H1 (cell line): Measurements from ENCODE around the gene VPS13C. TPM values are rescaled to one million over a fixed set of nuclear protein-coding genes. Genes with fewer than 3 reads are reported as not detected.

Experiments
- CTCF ChIA-PET: fragments of 300-600 bp; sonication (Branson Sonifier 250); formaldehyde crosslinking; loops from one replicate; lab custom pipeline; 2021; ENCODE audit not compliant: partially characterized antibody; lab: Charles Lee
- POLR2A ChIA-PET: fragments of 300-600 bp; sonication (Branson Sonifier 250); formaldehyde crosslinking; loops from one replicate; lab custom pipeline; 2021; ENCODE audit warnings: inconsistent platforms; ENCODE audit not compliant: partially characterized antibody; lab: Charles Lee
- DNase-seq, 2 experiments: peaks; one replicate each; pipeline versions ENCODE4 v3.0.0 to v3.0.0-alpha.2; 2010 to 2022; ENCODE audit warnings: low spot score in 2 of 2, low read depth in 1 of 2, mixed read lengths in 1 of 2
- FAIRE-seq: peaks from 2 replicates; lab custom pipeline; 2011; peaks lifted over from hg19 to GRCh38; lab: Jason Lieb, UNC
- H2AFZ ChIP-seq: 2 replicates; pipeline ENCODE4 v1.8.1; 2012; ENCODE audit warnings: low read length, inconsistent platforms
- H2AK5ac ChIP-seq: 2 replicates; pipeline ENCODE4 v1.6.1; 2013; ENCODE audit warnings: low read depth, low read length
- H2BK120ac ChIP-seq: replicated peaks from 2 replicates; pipeline ENCODE3; 2013; ENCODE audit warnings: low read depth, low read length, inconsistent platforms
- H2BK12ac ChIP-seq: 2 replicates; pipeline ENCODE4 v1.6.1; 2013; ENCODE audit warnings: low read depth, low read length
- H2BK15ac ChIP-seq: 2 replicates; pipeline ENCODE4 v1.6.1; 2013; ENCODE audit warnings: low read length
- H2BK20ac ChIP-seq: 2 replicates; pipeline ENCODE4 v1.6.1; 2013; ENCODE audit warnings: low read length
- H2BK5ac ChIP-seq: 2 replicates; pipeline ENCODE4 v1.6.1; 2013; ENCODE audit warnings: low read depth, low read length
- H3K14ac ChIP-seq: 2 replicates; pipeline ENCODE4 v1.6.1; 2013; ENCODE audit warnings: inconsistent platforms; ENCODE audit not compliant: insufficient read length
- H3K18ac ChIP-seq: 2 replicates; pipeline ENCODE4 v1.6.1; 2013; ENCODE audit warnings: low read length; ENCODE audit errors: extremely low read depth
- H3K23ac ChIP-seq: 2 replicates; pipeline ENCODE4 v1.6.1; 2013; ENCODE audit warnings: inconsistent platforms; ENCODE audit not compliant: insufficient read length
- H3K23me2 ChIP-seq: 2 replicates; pipeline ENCODE4 v1.6.1; 2013; ENCODE audit warnings: low read depth, low read length
- H3K27ac ChIP-seq: 2 replicates; pipeline ENCODE4 v1.6.1; 2011; ENCODE audit warnings: low read depth, low read length, inconsistent platforms
- H3K27me3 ChIP-seq, 4 experiments: replicated peaks in 1 of 4; 1 replicate in 1 of 4; 2 replicates in 3 of 4; pipeline versions ENCODE4 v1.6.1 to v1.8.1; 2011 to 2013; ENCODE audit warnings: low read length in 3 of 4, mild to moderate bottlenecking in 3 of 4, inconsistent platforms in 2 of 4, mixed read lengths in 2 of 4, moderate library complexity in 1 of 4; ENCODE audit not compliant: control insufficient read depth in 3 of 4, insufficient read depth in 3 of 4; ENCODE audit errors: extremely low read depth in 1 of 4
- H3K36me3 ChIP-seq, 4 experiments: 2 replicates each; pipeline versions ENCODE4 v1.6.1 to v1.8.1; 2011 to 2013; ENCODE audit warnings: mild to moderate bottlenecking in 4 of 4, low read length in 3 of 4, moderate library complexity in 2 of 4, control low read depth in 1 of 4, inconsistent platforms in 1 of 4; ENCODE audit not compliant: insufficient read depth in 4 of 4, control insufficient read depth in 2 of 4
- H3K4ac ChIP-seq: replicated peaks from 2 replicates; pipeline ENCODE3; 2013; ENCODE audit warnings: low read length, low read depth, mixed read lengths, inconsistent platforms; ENCODE audit not compliant: insufficient read length
- H3K4me1 ChIP-seq, 4 experiments: replicated peaks in 1 of 4; 1 replicate in 1 of 4; 2 replicates in 3 of 4; pipeline versions ENCODE4 v1.6.1 to v1.8.1; 2011 to 2013; ENCODE audit warnings: low read length in 3 of 4, inconsistent platforms in 2 of 4, mixed read lengths in 1 of 4; ENCODE audit not compliant: insufficient read depth in 4 of 4, control insufficient read depth in 3 of 4
- H3K4me2 ChIP-seq, 2 experiments: 2 replicates each; pipeline versions ENCODE4 v1.6.1 to v1.8.1; 2011 to 2013; ENCODE audit warnings: low read depth in 2 of 2, low read length in 2 of 2, control low read depth in 1 of 2, inconsistent platforms in 1 of 2, mild to moderate bottlenecking in 1 of 2; ENCODE audit not compliant: insufficient read depth in 1 of 2
- H3K4me3 ChIP-seq, 4 experiments: fragments of 200-600, 300-600 bp in 1 of 4; sonication (generic), shearing (Covaris generic), sonication (Bioruptor Twin) in 1 of 4; 2 replicates each; pipeline versions ENCODE4 v1.5.1 to v1.8.1; 2011 to 2016; ENCODE audit warnings: low read length in 4 of 4, low read depth in 3 of 4, control low read depth in 2 of 4, inconsistent platforms in 2 of 4, mild to moderate bottlenecking in 2 of 4, mixed read lengths in 1 of 4, moderate library complexity in 1 of 4; ENCODE audit not compliant: insufficient read depth in 2 of 4; ENCODE audit errors: extremely low read depth in 1 of 4
- H3K56ac ChIP-seq: replicated peaks from 2 replicates; pipeline ENCODE3; 2013; ENCODE audit warnings: low read depth, mild to moderate bottlenecking, mixed read lengths, low read length, inconsistent platforms; ENCODE audit not compliant: insufficient read length
- H3K79me1 ChIP-seq: 2 replicates; pipeline ENCODE4 v1.6.1; 2013; ENCODE audit warnings: low read depth, low read length, control low read depth
- H3K79me2 ChIP-seq, 2 experiments: 2 replicates each; pipeline versions ENCODE4 v1.6.1 to v1.8.1; 2012 to 2013; ENCODE audit warnings: low read length in 2 of 2, mild to moderate bottlenecking in 2 of 2, inconsistent platforms in 1 of 2; ENCODE audit not compliant: insufficient read depth in 2 of 2, control insufficient read depth in 1 of 2
- H3K9ac ChIP-seq, 4 experiments: replicated peaks in 1 of 4; 1 replicate in 1 of 4; 2 replicates in 3 of 4; pipeline versions ENCODE4 v1.6.1 to v1.8.1; 2011 to 2013; ENCODE audit warnings: low read depth in 3 of 4, low read length in 3 of 4, control low read depth in 2 of 4, mild to moderate bottlenecking in 2 of 4, moderate library complexity in 2 of 4, inconsistent platforms in 1 of 4; ENCODE audit errors: extremely low read depth in 1 of 4
- H3K9me3 ChIP-seq, 2 experiments: 2 replicates each; pipeline versions ENCODE4 v1.6.1 to v1.8.1; 2012 to 2013; ENCODE audit warnings: mild to moderate bottlenecking in 2 of 2, moderate library complexity in 2 of 2, control low read depth in 1 of 2, inconsistent platforms in 1 of 2, low read depth in 1 of 2, low read length in 1 of 2, mixed read lengths in 1 of 2; ENCODE audit not compliant: insufficient read depth in 2 of 2
- H4K20me1 ChIP-seq, 2 experiments: replicated peaks in 1 of 2; 2 replicates each; pipeline versions ENCODE3 to v1.8.1; 2011 to 2013; ENCODE audit warnings: inconsistent platforms in 2 of 2, low read length in 2 of 2, mild to moderate bottlenecking in 1 of 2; ENCODE audit not compliant: insufficient read depth in 2 of 2, control insufficient read depth in 1 of 2
- H4K5ac ChIP-seq: 2 replicates; pipeline ENCODE4 v1.6.1; 2013; ENCODE audit warnings: low read length, low read depth, mixed read lengths, inconsistent platforms; ENCODE audit not compliant: insufficient read length
- H4K8ac ChIP-seq: 2 replicates; pipeline ENCODE4 v1.8.0; 2013; ENCODE audit warnings: mild to moderate bottlenecking, moderate library complexity, low read length, inconsistent platforms; ENCODE audit not compliant: insufficient read depth; ENCODE audit errors: extremely low read depth
- H4K91ac ChIP-seq: replicated peaks from 2 replicates; pipeline ENCODE3; 2013; ENCODE audit warnings: low read length, mixed read lengths, inconsistent platforms; ENCODE audit not compliant: insufficient read length
- CBX5 ChIP-seq: fragments of 300-800, 300-1000 bp; sonication (generic); IDR thresholded peaks from 2 replicates; pipeline ENCODE4 v1.7.1; 2016; ENCODE audit warnings: antibody characterized with exemption, low read length, low read depth
- E2F6 ChIP-seq: IDR thresholded peaks from 2 replicates; pipeline ENCODE4 v1.6.1; 2012; ENCODE audit warnings: inconsistent platforms
- FOSL1 ChIP-seq: IDR thresholded peaks from 2 replicates; pipeline ENCODE4 v1.6.1; 2011; ENCODE audit warnings: mild to moderate bottlenecking, low read depth, low read length, moderate library complexity; ENCODE audit not compliant: insufficient read depth
- SAP30 ChIP-seq: fragments of 300-600 bp; sonication (generic); IDR thresholded peaks from 2 replicates; pipeline ENCODE4 v1.7.1; 2012; ENCODE audit warnings: low read length, moderate library complexity, mild to moderate bottlenecking, inconsistent platforms; ENCODE audit not compliant: insufficient read depth, insufficient replicate concordance
- SP4 ChIP-seq: IDR thresholded peaks from 2 replicates; pipeline ENCODE4 v1.6.1; 2012; ENCODE audit warnings: low read length, inconsistent platforms
- TCF12 ChIP-seq: IDR thresholded peaks from 2 replicates; pipeline ENCODE4 v1.6.1; 2011; ENCODE audit warnings: low read depth, mild to moderate bottlenecking, low read length
- polyA plus RNA-seq, 7 experiments: library from polyadenylated mRNA; depleted of rRNA in 3 of 7; stranded (reverse) in 5 of 7; unstranded in 2 of 7; fragments of >200 nt in 5 of 7; fragments of 200-250 nt in 2 of 7; gene quantifications; 1 replicate in 5 of 7; 2 replicates in 1 of 7; 4 replicates in 1 of 7; pipeline versions ENCODE4 v1.2.1 to v1.2.3, GENCODE V29; 2011 to 2013; ENCODE audit warnings: missing spikeins in 2 of 7, mixed read lengths in 2 of 7
- total RNA-seq: library from RNA; stranded (reverse); fragmentation: NEBNext Ultra II Directional; extraction: Animal tissue kit (Norgen Biotek cat#: 25700); gene quantifications from 2 replicates; pipeline ENCODE4 v1.2.1, GENCODE V29; 2021

The VPS13C gene
- total and polyA plus RNA-seq, 2 of the 8 experiments (the other 6 are each of a cell fraction or from before 2014, with no cell fraction given) = 4.8 to 18.8 TPM

- Histone ChIP-seq H3K23me2 (no peaks in the 10 kb centered on the region), H3K56ac (no peak overlapping the region), H3K4ac (no peak overlapping the region), H4K5ac (no peak overlapping the region), H2AFZ (no peak overlapping the region), H2AK5ac (no peak overlapping the region), H3K18ac (no peak overlapping the region), H2BK20ac (no peak overlapping the region), H4K91ac (no peak overlapping the region), H4K8ac (no peak overlapping the region), H3K4me3 (no peak overlapping the region), H2BK12ac (no peak overlapping the region), H3K4me1 (no peaks in the 10 kb centered on the region), H3K4me2 (no peak overlapping the region), H4K20me1 (no peaks in the 10 kb centered on the region), H3K9me3 (no peaks in the 10 kb centered on the region), H3K23ac (no peak overlapping the region), H3K36me3 (peaks cover 0 to 3% (median under 1%) of the 10 kb centered on the region in 4 experiments; a peak in 2 of 8 replicates), H3K14ac (no peak overlapping the region), H2BK120ac (no peak overlapping the region), H3K9ac (no peak overlapping the region), H2BK15ac (no peak overlapping the region), H3K79me1 (no peaks in the 10 kb centered on the region), H3K27me3 (no peaks in the 10 kb centered on the region), H3K27ac (no peak overlapping the region), H2BK5ac (no peak overlapping the region), H3K79me2 (no peaks in the 10 kb centered on the region)
- FAIRE-seq (no peak), DNase-seq (no peak)
- ChIA-PET POLR2A (no interaction called here), CTCF (no interaction called here)
- TF ChIP-seq TCF12 (no peak), FOSL1 (no peak), CBX5 (no peak), SAP30 (no peak), SP4 (no peak), E2F6 (no peak)
Observed at GRCh38 chr15:61992518-61992917, 67.7 kb downstream of the VPS13C start.
